Hepatic stellate cell (primary cell): ENCODE results near the gene FGF12.

Experiments used
- DNase-seq: peaks from one replicate; pipeline ENCODE4 v3.0.0; 2011; ENCODE audit warnings: low spot score

FGF12 gene

DNA sequence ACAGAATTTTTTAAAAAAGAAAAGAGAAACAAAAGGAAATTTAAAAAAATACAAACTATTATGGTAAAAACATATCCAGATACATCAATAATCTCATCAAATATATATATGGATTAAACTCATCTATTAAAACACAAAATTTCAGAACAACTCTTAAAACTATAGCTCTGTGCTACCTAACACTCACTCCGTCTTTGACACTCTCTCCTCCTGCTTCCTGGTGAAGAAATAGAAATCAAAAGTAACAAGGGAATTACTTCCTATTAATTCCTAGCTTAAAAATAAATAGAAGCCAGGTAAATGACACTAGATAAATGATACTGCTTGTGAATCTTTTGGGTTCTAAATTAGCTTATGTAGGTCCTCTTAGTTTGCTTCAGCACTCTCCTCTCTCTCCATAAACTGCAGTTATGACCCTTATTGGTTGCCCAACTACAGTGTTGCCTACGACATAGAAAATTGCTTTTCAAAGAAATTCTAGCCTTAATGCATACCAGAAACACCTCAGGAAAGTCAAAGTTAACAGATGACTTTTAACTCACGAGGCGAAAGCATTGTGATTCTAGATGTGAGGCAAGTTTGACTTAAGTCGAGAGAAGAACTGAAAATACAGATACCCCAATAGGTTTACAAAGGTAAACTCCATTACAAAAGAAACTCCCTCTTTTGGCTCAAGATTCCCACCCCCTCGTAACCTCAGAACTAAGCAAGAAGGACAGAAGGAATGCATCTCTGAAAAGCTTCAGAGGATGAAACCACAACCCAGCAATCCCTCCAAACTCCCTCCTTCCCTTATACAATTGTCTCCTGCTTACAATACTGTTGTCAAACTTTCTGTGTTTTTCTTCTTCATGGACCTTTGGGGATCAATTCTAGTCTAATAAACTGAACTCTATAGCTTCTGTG, 394.7 kb downstream of the FGF12 start:
- DNase-seq, result no peak

DNA sequence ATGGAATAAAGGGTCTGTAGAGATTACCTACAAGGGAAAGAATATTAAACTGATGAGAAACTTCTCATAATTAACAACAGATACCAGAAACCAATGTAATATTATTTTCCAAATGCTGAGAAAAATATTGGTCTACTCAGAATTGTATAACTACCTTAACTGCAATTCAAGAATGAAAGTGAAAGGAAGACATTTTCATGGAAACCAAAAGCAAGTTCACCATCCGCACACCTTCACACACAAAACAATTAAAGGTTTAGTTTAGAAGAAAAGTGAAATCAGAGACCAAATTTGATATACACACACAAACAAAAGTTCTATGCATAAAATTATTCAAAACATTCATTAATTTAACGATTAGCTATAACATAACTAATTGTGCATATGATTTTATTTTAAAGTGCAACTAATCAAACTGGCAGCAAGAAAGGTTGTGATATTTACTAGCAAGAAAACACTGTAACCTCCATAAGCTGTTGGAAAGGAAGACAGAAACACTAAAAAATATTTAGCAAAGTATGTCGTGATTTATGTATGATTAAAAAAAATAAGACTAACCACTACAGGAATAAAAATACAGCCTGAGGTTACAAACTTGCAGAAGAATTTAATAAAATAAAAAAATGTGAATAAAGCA, 395.5 kb downstream of the FGF12 start:
- DNase-seq, result no peak

DNA sequence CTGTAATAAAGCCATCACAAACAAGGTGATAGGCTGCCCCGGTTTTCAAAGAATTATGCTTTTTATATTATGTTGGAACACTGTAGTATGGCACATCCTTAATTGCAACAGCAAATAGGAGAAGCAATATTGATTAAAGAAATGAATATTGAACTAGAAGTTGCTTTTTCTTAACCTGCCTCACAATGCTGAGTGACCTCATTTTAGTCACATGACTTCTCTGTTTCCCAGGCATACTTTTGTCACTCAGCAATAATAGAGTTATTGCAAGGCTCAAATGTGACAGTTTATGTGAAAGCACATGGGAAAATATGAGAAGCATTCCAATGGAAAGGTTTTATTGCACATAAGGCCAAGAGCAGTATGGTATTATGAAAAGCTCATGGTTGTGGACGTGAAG, 400.7 kb downstream of the FGF12 start:
- DNase-seq, result no peak

- DNase-seq, result no peak
Measured at GRCh38 chr3:192317564-192317963, 409.8 kb downstream of the FGF12 start.

DNA sequence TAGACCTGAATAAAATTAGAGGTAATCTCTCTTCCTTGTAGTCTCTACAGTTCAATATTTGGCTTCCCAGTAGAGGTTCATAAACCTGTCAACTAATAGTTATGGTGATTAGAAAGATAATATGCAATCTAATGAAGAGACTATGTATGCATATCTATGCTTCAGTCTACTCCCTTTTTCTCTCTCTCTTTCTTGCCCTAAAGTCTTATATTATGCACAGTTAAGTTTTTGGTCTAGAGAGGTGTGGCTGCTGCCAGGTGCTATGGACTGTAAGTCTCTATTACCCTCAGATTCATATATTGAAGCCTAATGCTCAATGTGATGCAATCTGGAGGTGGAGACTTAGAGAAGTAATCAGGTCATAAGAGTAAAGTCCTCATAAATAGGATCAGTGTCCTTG, 413.7 kb downstream of the FGF12 start:
- DNase-seq, result no peak

GRCh38 chr3:192307631-192308030, 419.7 kb downstream of the FGF12 start:
- no peak for DNase-seq

DNA sequence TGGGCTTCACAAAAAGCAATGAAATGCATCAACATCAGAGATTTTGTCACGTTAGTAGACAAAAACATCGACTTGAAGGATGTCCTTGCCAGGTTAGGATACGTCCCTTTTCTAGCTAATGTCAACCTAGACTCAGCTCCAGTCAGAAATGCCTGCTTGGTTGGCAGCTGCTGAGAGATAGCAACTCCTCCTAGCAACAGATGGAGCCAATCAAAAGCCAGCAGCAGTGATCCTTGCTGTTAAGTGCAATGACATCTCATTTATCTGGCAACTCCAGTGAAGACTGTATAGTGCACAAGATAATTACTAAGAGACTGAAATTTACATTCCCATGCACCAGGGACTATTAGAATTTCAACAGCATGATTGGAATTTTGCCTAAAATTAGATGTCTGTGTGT, 424.1 kb downstream of the FGF12 start:
- DNase-seq, result no peak

DNA sequence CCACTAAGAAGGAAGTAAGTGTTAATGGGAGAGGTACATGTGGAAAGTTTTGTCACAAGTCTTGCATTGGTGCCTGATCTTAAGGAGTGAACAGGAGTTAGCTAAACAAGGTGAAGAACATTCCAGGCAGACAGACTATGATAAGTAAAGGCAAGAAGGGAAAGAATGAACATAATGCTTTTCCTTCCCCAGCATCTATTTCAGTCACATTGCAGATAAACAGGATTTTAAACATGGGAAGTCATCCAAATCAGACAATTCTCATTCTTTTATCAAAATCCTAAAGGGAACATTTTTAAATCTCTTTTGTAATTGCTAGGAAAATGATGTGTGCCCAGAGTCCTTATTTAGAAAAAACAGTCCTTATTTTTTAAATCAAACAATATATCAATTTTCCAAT, 424.6 kb downstream of the FGF12 start:
- no peak for DNase-seq

- DNase-seq, result no peak
Measured at GRCh38 chr3:192299921-192300320, 427.4 kb downstream of the FGF12 start.

GRCh38 chr3:192296845-192297244, 430.5 kb downstream of the FGF12 start:
- DNase-seq, result no peak

GRCh38 chr3:192284443-192285072, 442.8 kb downstream of the FGF12 start:
- DNase-seq, result no peak

- no peak for DNase-seq
Measured at GRCh38 chr3:192281207-192281880, 446.0 kb downstream of the FGF12 start.

GRCh38 chr3:192279664-192280063, 447.7 kb downstream of the FGF12 start:
- DNase-seq, result no peak

DNA sequence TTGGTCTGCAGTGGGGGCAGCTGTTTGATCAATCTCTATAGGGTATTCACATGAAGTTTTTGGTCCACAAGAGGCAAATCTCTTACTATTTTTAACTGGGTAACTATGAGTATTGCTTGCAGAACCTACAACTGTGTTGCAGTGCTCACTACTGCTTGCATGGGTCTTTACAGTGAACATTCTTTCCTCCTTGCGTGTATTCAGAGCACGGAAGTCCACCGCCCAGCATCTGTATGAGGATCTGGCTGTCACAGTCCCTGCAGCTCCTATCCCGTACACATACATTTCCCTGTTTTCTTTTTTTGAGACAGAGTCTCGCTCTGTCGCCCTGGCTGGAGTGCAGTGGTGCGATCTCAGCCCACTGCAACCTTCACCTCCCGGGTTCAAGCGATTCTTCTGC, 449.9 kb downstream of the FGF12 start:
- no peak for DNase-seq

DNA sequence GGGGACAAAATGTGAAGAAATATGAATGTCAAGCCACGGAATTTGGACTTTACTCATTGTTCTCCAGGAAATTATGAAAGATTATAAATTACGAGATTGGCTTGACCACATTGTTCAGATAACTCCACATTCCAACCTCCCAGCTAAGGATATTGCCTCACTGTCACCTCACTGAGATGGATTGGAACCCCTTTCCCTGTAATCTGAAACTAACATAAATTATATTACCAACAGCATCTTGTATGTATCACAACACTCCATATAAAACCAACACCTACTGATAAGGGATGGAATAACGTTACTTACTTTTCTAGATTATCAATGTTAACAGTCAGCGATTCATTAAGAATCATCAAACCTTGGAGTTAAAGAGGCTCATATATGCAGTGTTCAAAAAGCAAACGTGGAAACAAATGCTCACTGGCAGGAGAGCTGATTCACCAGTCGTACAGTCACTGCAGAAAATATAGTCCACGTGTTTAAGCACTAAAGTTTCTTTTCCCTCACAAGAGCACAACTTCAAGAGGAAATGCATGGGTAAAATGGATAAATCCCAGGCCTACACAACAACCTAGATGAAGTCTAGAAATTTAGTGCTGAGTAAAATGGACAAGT, 451.5 kb downstream of the FGF12 start:
- no peak for DNase-seq

DNA sequence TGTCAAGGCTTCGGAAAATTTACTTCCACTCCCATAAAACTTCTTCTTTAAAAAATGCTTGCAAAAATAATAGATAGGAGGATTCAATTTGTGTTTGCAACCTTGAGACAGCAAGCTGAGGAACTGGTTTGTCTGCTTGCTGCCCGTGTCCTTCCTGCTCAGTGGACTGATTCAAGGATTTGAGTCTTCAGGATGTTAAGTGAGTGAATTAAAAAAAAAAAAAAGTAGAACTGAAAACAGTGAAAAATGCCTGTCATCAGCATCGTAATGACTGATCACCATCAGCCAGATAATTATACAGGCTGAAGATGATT, 453.7 kb downstream of the FGF12 start:
- no peak for DNase-seq

GRCh38 chr3:192273001-192273696, 454.2 kb downstream of the FGF12 start:
- no peak for DNase-seq

GRCh38 chr3:192262001-192262400, 465.3 kb downstream of the FGF12 start:
- DNase-seq, result no peak

DNA sequence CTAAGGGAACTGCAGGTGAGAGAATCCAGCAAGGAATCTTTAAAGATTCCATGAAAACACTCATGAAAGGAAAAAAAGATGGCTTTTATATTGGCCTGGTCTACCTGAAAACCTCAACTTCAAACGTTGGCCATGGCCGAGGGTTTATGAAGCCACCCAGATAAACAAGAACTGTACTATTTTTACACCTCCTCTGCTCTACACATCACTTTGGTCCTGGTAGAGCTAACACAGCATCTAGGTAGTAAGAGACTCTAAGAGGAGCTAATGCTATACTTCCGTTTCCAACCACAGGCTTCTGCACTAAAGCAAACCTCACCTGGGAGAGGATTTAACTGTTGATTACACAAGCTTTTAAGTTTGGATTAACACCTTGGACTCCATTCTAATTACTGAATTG, 466.2 kb downstream of the FGF12 start:
- DNase-seq, result no peak

- DNase-seq, result no peak
Measured at GRCh38 chr3:192260116-192261010, 467.0 kb downstream of the FGF12 start.

GRCh38 chr3:192259661-192260060, 467.7 kb downstream of the FGF12 start:
- DNase-seq, result no peak
